ENCODE results near the gene ELOA2.
"Not testable (repeated sequence)": the region's sequence is repeated elsewhere in the genome, so short reads cannot be mapped to it uniquely, and the experiment has no call there.

DNA sequence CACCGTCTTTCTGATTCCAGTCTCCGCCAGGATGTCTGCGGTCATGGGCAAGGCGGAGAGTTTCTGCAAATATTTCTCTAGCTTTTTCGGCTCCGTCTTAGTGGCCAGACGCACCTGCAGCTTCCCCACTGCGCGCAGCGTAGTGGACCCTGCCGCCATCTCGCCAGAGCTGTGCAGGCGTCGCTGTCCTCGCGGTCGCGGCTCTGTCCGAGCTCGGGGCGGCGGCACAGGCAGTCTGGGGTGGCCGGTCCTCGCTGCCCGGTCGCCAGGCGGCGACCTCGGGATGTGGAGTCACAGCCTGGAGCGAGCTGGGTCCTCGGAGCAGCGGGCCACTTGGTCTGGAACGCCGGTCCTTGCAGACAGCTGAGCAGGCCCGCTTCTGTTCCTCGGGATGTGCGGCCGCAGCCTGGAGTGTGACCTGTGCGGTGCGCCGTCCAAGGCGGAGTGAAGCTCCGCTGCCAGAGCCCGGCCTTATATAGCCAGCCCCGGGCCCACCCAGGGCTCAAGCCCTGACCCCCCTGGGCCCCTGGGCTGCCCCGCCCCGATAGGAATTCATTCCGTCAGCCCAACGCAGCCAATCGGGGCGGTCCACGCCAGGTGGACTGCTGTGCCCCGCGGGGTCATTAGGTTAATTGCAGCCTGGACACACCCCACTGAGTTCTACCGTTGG, 5.6 kb downstream of the ELOA2 start:
- TF ChIP-seq, protein P1, sequence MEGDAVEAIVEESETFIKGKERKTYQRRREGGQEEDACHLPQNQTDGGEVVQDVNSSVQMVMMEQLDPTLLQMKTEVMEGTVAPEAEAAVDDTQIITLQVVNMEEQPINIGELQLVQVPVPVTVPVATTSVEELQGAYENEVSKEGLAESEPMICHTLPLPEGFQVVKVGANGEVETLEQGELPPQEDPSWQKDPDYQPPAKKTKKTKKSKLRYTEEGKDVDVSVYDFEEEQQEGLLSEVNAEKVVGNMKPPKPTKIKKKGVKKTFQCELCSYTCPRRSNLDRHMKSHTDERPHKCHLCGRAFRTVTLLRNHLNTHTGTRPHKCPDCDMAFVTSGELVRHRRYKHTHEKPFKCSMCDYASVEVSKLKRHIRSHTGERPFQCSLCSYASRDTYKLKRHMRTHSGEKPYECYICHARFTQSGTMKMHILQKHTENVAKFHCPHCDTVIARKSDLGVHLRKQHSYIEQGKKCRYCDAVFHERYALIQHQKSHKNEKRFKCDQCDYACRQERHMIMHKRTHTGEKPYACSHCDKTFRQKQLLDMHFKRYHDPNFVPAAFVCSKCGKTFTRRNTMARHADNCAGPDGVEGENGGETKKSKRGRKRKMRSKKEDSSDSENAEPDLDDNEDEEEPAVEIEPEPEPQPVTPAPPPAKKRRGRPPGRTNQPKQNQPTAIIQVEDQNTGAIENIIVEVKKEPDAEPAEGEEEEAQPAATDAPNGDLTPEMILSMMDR (IDR thresholded peaks at IDR 0.05) = not testable (repeated sequence)
- TF ChIP-seq ZFX (IDR thresholded peaks at IDR 0.05; ENCODE audit: borderline replicate concordance) = not testable (repeated sequence)

Measured in 22Rv1 (cell line).